Prostate gland (tissue), 2 donors: ENCODE data around the gene ITGA11.

ENCODE experiments used
- POLR2A ChIP-seq: fragments of 450-650 bp; IDR thresholded peaks from one replicate; pipeline ENCODE4 v1.6.1; 2016; ENCODE audit warnings: antibody characterized with exemption, mild to moderate bottlenecking
- POLR2AphosphoS5 ChIP-seq: sonication (generic); formaldehyde crosslinking; IDR thresholded peaks from one replicate; pipeline ENCODE4 v1.6.1; 2017; ENCODE audit warnings: antibody characterized with exemption
- TF ChIP-seq, protein P1 (sequence below), 4 experiments: fragments of 200-600 bp in 2 of 4; fragments of 450-650 bp in 2 of 4; sonication (generic) in 2 of 4; IDR thresholded peaks; 1 replicate in 3 of 4; 2 replicates in 1 of 4; pipeline ENCODE4 v1.5.1; 2016 to 2019; ENCODE audit warnings: antibody characterized with exemption in 4 of 4, mild to moderate bottlenecking in 2 of 4, moderate library complexity in 2 of 4

DNA sequence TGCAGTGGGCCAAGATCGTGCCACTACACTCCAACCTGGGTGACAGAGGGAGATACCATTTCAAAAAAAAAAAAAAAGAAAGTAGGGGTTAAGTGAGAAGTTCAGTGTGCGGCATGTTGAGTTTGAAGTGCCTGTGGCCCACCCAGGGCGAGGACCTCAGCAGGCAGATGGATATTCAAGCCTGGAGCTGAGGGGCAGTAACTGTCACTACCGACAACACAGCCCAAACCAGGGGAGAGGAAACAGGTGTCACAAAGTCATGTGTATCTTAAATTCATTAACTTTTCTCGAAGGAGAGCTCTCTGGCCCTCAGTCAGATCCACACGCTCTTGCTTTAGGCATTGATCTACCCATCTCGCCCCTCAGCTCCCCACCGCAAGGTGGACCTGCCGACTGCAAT, 109.2 kb downstream of the ITGA11 start:
- TF ChIP-seq, protein P1, sequence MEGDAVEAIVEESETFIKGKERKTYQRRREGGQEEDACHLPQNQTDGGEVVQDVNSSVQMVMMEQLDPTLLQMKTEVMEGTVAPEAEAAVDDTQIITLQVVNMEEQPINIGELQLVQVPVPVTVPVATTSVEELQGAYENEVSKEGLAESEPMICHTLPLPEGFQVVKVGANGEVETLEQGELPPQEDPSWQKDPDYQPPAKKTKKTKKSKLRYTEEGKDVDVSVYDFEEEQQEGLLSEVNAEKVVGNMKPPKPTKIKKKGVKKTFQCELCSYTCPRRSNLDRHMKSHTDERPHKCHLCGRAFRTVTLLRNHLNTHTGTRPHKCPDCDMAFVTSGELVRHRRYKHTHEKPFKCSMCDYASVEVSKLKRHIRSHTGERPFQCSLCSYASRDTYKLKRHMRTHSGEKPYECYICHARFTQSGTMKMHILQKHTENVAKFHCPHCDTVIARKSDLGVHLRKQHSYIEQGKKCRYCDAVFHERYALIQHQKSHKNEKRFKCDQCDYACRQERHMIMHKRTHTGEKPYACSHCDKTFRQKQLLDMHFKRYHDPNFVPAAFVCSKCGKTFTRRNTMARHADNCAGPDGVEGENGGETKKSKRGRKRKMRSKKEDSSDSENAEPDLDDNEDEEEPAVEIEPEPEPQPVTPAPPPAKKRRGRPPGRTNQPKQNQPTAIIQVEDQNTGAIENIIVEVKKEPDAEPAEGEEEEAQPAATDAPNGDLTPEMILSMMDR (IDR thresholded peaks at IDR 0.05) = no peak
- TF ChIP-seq POLR2A (no peak), POLR2AphosphoS5 (no peak)
